HCT116 (cell line): ENCODE results near the gene ANOS1. TPM values are rescaled to one million over a fixed set of nuclear protein-coding genes. Genes with fewer than 3 reads are reported as not detected.
"Not testable (repeated sequence)": the region's sequence is repeated elsewhere in the genome, so short reads cannot be mapped to it uniquely, and the experiment has no call there.

Experiments
- ATAC-seq: fragments of 200-7000 bp; cut with Tn5 transposase; 2 replicates; pipeline ENCODE4 v1.9.1; 2020; ENCODE audit warnings: mild to moderate bottlenecking, moderate library complexity
- BruUV-seq: library from RNA; stranded (reverse); fragments of 400-500 nt; replicated peaks from 2 replicates; lab custom pipeline; 2021; lab: Mats Ljungman, UMichigan
- CTCF ChIA-PET: fragments of 300-600 bp; sonication (Branson Sonifier 250); formaldehyde crosslinking; loops from one replicate; lab custom pipeline; 2021; ENCODE audit warnings: antibody characterized with exemption; lab: Charles Lee
- POLR2A ChIA-PET: fragments of 300-600, 350-600 bp; sonication (Branson Sonifier 250); formaldehyde crosslinking; loops from one replicate; lab custom pipeline; 2021; ENCODE audit warnings: antibody characterized with exemption; lab: Charles Lee
- RAD21 ChIA-PET, 2 experiments: fragments of 300-600 bp; sonication (Branson Sonifier 250); formaldehyde crosslinking; loops; one replicate each; lab custom pipeline; 2023; ENCODE audit warnings: low total read pairs in 2 of 2; ENCODE audit not compliant: uncharacterized antibody in 2 of 2, unreplicated experiment in 2 of 2, low non-redundant PET in 1 of 2; lab: Charles Lee
- DNase-seq: peaks from one replicate; pipeline ENCODE4 v3.0.0-alpha.2; 2010; ENCODE audit warnings: low read depth, low spot score
- H2AFZ ChIP-seq: fragments of 200-600 bp; shearing (Covaris generic), sonication (generic); 2 replicates; pipeline ENCODE4 v1.6.1; 2017; ENCODE audit warnings: low read depth, mixed run types, mixed read lengths, antibody characterized with exemption, low read length; ENCODE audit not compliant: poor library complexity, severe bottlenecking
- H3K27ac ChIP-seq: 2 replicates; pipeline ENCODE4 v1.5.1; 2012; ENCODE audit warnings: low read depth, low read length
- H3K27me3 ChIP-seq: fragments of 200-600 bp; sonication (generic); 2 replicates; pipeline ENCODE4 v1.6.1; 2016; ENCODE audit warnings: mixed run types, low read length, mixed read lengths; ENCODE audit not compliant: insufficient read depth
- H3K36me3 ChIP-seq, 2 experiments: fragments of 200-500 bp in 1 of 2; fragments of 200-600 bp in 1 of 2; sonication (Bioruptor generic) in 1 of 2; sonication (generic) in 1 of 2; 2 replicates each; pipeline versions ENCODE4 v1.5.1 to v1.6.1; 2014 to 2016; ENCODE audit warnings: low read length in 2 of 2, inconsistent platforms in 1 of 2, mixed read lengths in 1 of 2, mixed run types in 1 of 2; ENCODE audit not compliant: insufficient read depth in 2 of 2, control insufficient read depth in 1 of 2
- H3K4me1 ChIP-seq, 2 experiments: fragments of 200-600 bp in 1 of 2; sonication (generic) in 1 of 2; 2 replicates each; pipeline versions ENCODE4 v1.5.1 to v1.6.1; 2012 to 2017; ENCODE audit warnings: low read length in 2 of 2, inconsistent platforms in 1 of 2, mild to moderate bottlenecking in 1 of 2, mixed read lengths in 1 of 2, mixed run types in 1 of 2, moderate library complexity in 1 of 2; ENCODE audit not compliant: insufficient read depth in 2 of 2, control insufficient read depth in 1 of 2
- H3K4me2 ChIP-seq: fragments of 200-600 bp; sonication (generic); 2 replicates; pipeline ENCODE4 v1.6.1; 2017; ENCODE audit warnings: mixed run types, low read length, mixed read lengths
- H3K4me3 ChIP-seq, 2 experiments: fragments of 200-600 bp in 1 of 2; sonication (generic) in 1 of 2; replicated peaks in 1 of 2; 2 replicates each; pipeline ENCODE4 v1.5.1; 2011 to 2016; ENCODE audit warnings: low read length in 2 of 2, control low read depth in 1 of 2, low read depth in 1 of 2, mild to moderate bottlenecking in 1 of 2, mixed read lengths in 1 of 2, mixed run types in 1 of 2
- H3K79me2 ChIP-seq: fragments of 200-600 bp; sonication (generic); 2 replicates; pipeline ENCODE4 v1.6.1; 2017; ENCODE audit warnings: mild to moderate bottlenecking, mixed run types, low read length, moderate library complexity, mixed read lengths; ENCODE audit not compliant: insufficient read depth
- H3K9ac ChIP-seq: fragments of 200-600 bp; sonication (generic); 2 replicates; pipeline ENCODE4 v1.6.1; 2016; ENCODE audit warnings: low read length, mixed read lengths
- H3K9me2 ChIP-seq: fragments of 200-600 bp; sonication (generic), shearing (Covaris generic); 2 replicates; pipeline ENCODE4 v1.6.1; 2017; ENCODE audit warnings: mixed run types, mild to moderate bottlenecking, moderate library complexity; ENCODE audit not compliant: insufficient read depth
- H3K9me3 ChIP-seq, 2 experiments: fragments of 200-500 bp in 1 of 2; fragments of 200-600 bp in 1 of 2; sonication (Bioruptor generic) in 1 of 2; sonication (generic) in 1 of 2; 2 replicates each; pipeline ENCODE4 v1.6.1; 2014 to 2017; ENCODE audit warnings: low read length in 2 of 2, mixed read lengths in 2 of 2, inconsistent platforms in 1 of 2, low read depth in 1 of 2, mild to moderate bottlenecking in 1 of 2, mixed run types in 1 of 2, moderate library complexity in 1 of 2; ENCODE audit not compliant: control insufficient read depth in 1 of 2, insufficient read depth in 1 of 2
- H4K20me1 ChIP-seq: fragments of 200-600 bp; sonication (generic), shearing (Covaris generic); 2 replicates; pipeline ENCODE4 v1.6.1; 2017; ENCODE audit warnings: mixed run types, mild to moderate bottlenecking, moderate library complexity; ENCODE audit not compliant: insufficient read depth
- ATF3 ChIP-seq: IDR thresholded peaks from 2 replicates; pipeline ENCODE4 v1.6.1; 2012
- CBX3 ChIP-seq: IDR thresholded peaks from 2 replicates; pipeline ENCODE4 v1.6.1; 2012; ENCODE audit warnings: low read depth
- CEBPB ChIP-seq: IDR thresholded peaks from 2 replicates; pipeline ENCODE4 v1.6.1; 2012; ENCODE audit warnings: low read depth
- ELF1 ChIP-seq: IDR thresholded peaks from 2 replicates; pipeline ENCODE4 v1.6.1; 2012; ENCODE audit warnings: low read depth, borderline replicate concordance
- EZH2phosphoT487 ChIP-seq: fragments of 200-600 bp; IDR thresholded peaks from 2 replicates; pipeline ENCODE4 v1.6.1; 2018; ENCODE audit warnings: antibody characterized with exemption, borderline replicate concordance
- FOSL1 ChIP-seq: IDR thresholded peaks from 2 replicates; pipeline ENCODE4 v1.6.1; 2012; ENCODE audit warnings: low read depth
- JUND ChIP-seq: IDR thresholded peaks from 2 replicates; pipeline ENCODE4 v1.6.1; 2012
- MAX ChIP-seq: IDR thresholded peaks from 2 replicates; pipeline ENCODE4 v1.6.1; 2012
- POLR2A ChIP-seq: IDR thresholded peaks from 2 replicates; pipeline ENCODE4 v1.7.0; 2011; ENCODE audit warnings: borderline replicate concordance; ENCODE audit not compliant: insufficient read depth, insufficient read length; ENCODE audit errors: extremely low read depth
- RAD21 ChIP-seq: IDR thresholded peaks from 2 replicates; pipeline ENCODE4 v1.6.1; 2012; ENCODE audit warnings: low read depth, mild to moderate bottlenecking
- REST ChIP-seq: IDR thresholded peaks from 2 replicates; pipeline ENCODE4 v1.6.1; 2012; ENCODE audit warnings: low read depth
- SIN3A ChIP-seq: IDR thresholded peaks from 2 replicates; pipeline ENCODE4 v1.6.1; 2012; ENCODE audit warnings: low read depth
- SP1 ChIP-seq: IDR thresholded peaks from 2 replicates; pipeline ENCODE4 v1.6.1; 2012; ENCODE audit warnings: low read depth
- SRF ChIP-seq: IDR thresholded peaks from 2 replicates; pipeline ENCODE4 v1.6.1; 2012; ENCODE audit warnings: low read depth
- TCF7L2 ChIP-seq: IDR thresholded peaks from 2 replicates; pipeline ENCODE4 v1.7.0; 2011; ENCODE audit warnings: borderline replicate concordance, inconsistent platforms; ENCODE audit not compliant: insufficient read depth, insufficient read length; ENCODE audit errors: extremely low read depth
- YY1 ChIP-seq: IDR thresholded peaks from 2 replicates; pipeline ENCODE4 v1.6.1; 2011; ENCODE audit warnings: low read length, low read depth, moderate library complexity, mild to moderate bottlenecking; ENCODE audit not compliant: insufficient replicate concordance; ENCODE audit errors: extremely low read depth
- ZBTB33 ChIP-seq: IDR thresholded peaks from 2 replicates; pipeline ENCODE4 v1.6.1; 2011; ENCODE audit warnings: mild to moderate bottlenecking, low read length, moderate library complexity; ENCODE audit not compliant: insufficient replicate concordance; ENCODE audit errors: extremely low read depth
- ZFX ChIP-seq: fragments of 450-650 bp; IDR thresholded peaks from 2 replicates; pipeline ENCODE4 v1.6.1; 2017
- ZNF274 ChIP-seq: fragments of 200-500 bp; sonication (Bioruptor generic); IDR thresholded peaks from 2 replicates; pipeline ENCODE4 v1.6.1; 2014; ENCODE audit warnings: mild to moderate bottlenecking, low read depth, low read length, inconsistent platforms
- intact Hi-C: fragments of 100-400 bp; cut with micrococcal nuclease; formaldehyde crosslinking; loops from 2 replicates; pipeline ENCODE4 v1.10.0; 2022
- total RNA-seq: library from RNA; stranded (reverse); gene quantifications from one replicate; pipeline ENCODE4 v1.2.1, GENCODE V29; 2021; ENCODE audit not compliant: unreplicated experiment

Gene ANOS1
- total RNA-seq, 1 experiment from 2014 or later, result 0.12 TPM

- Histone ChIP-seq H3K9me2 (no peaks in the 10 kb centered on the region), H3K9ac (no peak overlapping the region), H3K4me1 (no peaks in the 10 kb centered on the region), H3K9me3 (no peaks in the 10 kb centered on the region), H3K4me2 (no peak overlapping the region), H3K79me2 (no peaks in the 10 kb centered on the region), H3K27ac (no peak overlapping the region), H2AFZ (no peak overlapping the region), H4K20me1 (no peaks in the 10 kb centered on the region), H3K4me3 (no peak overlapping the region), H3K36me3 (no peaks in the 10 kb centered on the region), H3K27me3 (no peaks in the 10 kb centered on the region)
- no peak for DNase-seq
- no peak for ATAC-seq
- intact Hi-C loops, result no loop called here
- no TSS peak for BruUV-seq
- POLR2A ChIA-PET, result no interaction called here
- RAD21 ChIA-PET, result no interaction called here
- CTCF ChIA-PET, result no interaction called here
- no peak for TF ChIP-seq POLR2A
- no peak for TF ChIP-seq JUND
- TF ChIP-seq RAD21, result no peak
- no peak for TF ChIP-seq TCF7L2
- TF ChIP-seq ZBTB33, result no peak
- TF ChIP-seq SRF, result no peak
- TF ChIP-seq MAX, result no peak
- TF ChIP-seq CBX3, result no peak
- no peak for TF ChIP-seq SP1
- TF ChIP-seq REST, result no peak
- TF ChIP-seq CEBPB, result no peak
- no peak for TF ChIP-seq EZH2phosphoT487
- no peak for TF ChIP-seq ELF1
- no peak for TF ChIP-seq FOSL1
- TF ChIP-seq ZNF274, result no peak
- TF ChIP-seq ZFX, result no peak
- TF ChIP-seq ATF3, result no peak
- no peak for TF ChIP-seq SIN3A
- TF ChIP-seq YY1, result no peak
These were observed 227.5 kb downstream of the ANOS1 start for GRCh38 chrX:8504451-8504850.

GRCh38 chrX:8502101-8502500 lies 229.8 kb downstream of the ANOS1 start:
- H3K27me3 ChIP-seq, BruUV-seq, POLR2A ChIA-PET, H3K79me2 ChIP-seq, H3K9me2 ChIP-seq, H2AFZ ChIP-seq, H3K27ac ChIP-seq, H3K9me3 ChIP-seq, RAD21 ChIA-PET, DNase-seq, H3K4me1 ChIP-seq, H3K4me3 ChIP-seq, CTCF ChIA-PET, intact Hi-C loops, H3K36me3 ChIP-seq, H4K20me1 ChIP-seq, ATAC-seq, H3K9ac ChIP-seq, H3K4me2 ChIP-seq: not testable (repeated sequence)
